ENCODE measurements around the gene CEACAM19.

DNA sequence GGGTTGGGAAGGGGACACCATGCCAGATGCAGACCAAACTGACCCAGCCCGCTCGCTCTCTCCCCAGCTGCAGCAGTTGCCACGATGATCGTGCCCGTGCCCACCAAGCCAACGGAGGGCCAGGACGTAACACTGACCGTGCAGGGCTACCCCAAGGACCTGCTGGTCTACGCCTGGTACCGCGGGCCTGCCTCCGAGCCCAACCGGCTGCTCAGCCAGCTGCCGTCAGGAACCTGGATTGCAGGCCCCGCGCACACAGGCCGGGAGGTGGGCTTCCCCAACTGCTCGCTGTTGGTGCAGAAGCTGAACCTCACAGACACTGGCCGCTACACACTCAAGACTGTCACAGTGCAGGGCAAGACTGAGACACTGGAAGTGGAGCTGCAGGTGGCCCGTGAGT lies 36.5 kb downstream of the CEACAM19 start:
- TF ChIP-seq, protein P1, sequence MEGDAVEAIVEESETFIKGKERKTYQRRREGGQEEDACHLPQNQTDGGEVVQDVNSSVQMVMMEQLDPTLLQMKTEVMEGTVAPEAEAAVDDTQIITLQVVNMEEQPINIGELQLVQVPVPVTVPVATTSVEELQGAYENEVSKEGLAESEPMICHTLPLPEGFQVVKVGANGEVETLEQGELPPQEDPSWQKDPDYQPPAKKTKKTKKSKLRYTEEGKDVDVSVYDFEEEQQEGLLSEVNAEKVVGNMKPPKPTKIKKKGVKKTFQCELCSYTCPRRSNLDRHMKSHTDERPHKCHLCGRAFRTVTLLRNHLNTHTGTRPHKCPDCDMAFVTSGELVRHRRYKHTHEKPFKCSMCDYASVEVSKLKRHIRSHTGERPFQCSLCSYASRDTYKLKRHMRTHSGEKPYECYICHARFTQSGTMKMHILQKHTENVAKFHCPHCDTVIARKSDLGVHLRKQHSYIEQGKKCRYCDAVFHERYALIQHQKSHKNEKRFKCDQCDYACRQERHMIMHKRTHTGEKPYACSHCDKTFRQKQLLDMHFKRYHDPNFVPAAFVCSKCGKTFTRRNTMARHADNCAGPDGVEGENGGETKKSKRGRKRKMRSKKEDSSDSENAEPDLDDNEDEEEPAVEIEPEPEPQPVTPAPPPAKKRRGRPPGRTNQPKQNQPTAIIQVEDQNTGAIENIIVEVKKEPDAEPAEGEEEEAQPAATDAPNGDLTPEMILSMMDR (IDR thresholded peaks at IDR 0.05 in 2 of 3, conservative IDR thresholded peaks at IDR 0.05 in 1 of 3; ENCODE audit: insufficient read depth in 2 of 3, low read depth in 1 of 3, low read length in 3 of 3) = no peak
- no peak for TF ChIP-seq HEY1 (CRISPR knock-in tag; IDR thresholded peaks at IDR 0.05; ENCODE audit: borderline replicate concordance)
- TF ChIP-seq POLR2AphosphoS5 (IDR thresholded peaks at IDR 0.05; ENCODE audit: control insufficient read depth, insufficient read depth, low read depth, low read length) = no peak
- TF ChIP-seq ZNF175 (CRISPR knock-in tag; IDR thresholded peaks at IDR 0.05; ENCODE audit: low read depth) = no peak
- TF ChIP-seq FOXJ2 (tag; IDR thresholded peaks at IDR 0.05) = no peak
- no peak for TF ChIP-seq NONO (IDR thresholded peaks at IDR 0.05; ENCODE audit: low read depth in 2 of 2, low read length in 1 of 2)
- no peak for TF ChIP-seq GTF2A2 (tag; IDR thresholded peaks at IDR 0.05)
- TF ChIP-seq ZNF274 (IDR thresholded peaks at IDR 0.05; ENCODE audit: borderline replicate concordance, low read depth, low read length) = no peak
- TF ChIP-seq, protein P2, sequence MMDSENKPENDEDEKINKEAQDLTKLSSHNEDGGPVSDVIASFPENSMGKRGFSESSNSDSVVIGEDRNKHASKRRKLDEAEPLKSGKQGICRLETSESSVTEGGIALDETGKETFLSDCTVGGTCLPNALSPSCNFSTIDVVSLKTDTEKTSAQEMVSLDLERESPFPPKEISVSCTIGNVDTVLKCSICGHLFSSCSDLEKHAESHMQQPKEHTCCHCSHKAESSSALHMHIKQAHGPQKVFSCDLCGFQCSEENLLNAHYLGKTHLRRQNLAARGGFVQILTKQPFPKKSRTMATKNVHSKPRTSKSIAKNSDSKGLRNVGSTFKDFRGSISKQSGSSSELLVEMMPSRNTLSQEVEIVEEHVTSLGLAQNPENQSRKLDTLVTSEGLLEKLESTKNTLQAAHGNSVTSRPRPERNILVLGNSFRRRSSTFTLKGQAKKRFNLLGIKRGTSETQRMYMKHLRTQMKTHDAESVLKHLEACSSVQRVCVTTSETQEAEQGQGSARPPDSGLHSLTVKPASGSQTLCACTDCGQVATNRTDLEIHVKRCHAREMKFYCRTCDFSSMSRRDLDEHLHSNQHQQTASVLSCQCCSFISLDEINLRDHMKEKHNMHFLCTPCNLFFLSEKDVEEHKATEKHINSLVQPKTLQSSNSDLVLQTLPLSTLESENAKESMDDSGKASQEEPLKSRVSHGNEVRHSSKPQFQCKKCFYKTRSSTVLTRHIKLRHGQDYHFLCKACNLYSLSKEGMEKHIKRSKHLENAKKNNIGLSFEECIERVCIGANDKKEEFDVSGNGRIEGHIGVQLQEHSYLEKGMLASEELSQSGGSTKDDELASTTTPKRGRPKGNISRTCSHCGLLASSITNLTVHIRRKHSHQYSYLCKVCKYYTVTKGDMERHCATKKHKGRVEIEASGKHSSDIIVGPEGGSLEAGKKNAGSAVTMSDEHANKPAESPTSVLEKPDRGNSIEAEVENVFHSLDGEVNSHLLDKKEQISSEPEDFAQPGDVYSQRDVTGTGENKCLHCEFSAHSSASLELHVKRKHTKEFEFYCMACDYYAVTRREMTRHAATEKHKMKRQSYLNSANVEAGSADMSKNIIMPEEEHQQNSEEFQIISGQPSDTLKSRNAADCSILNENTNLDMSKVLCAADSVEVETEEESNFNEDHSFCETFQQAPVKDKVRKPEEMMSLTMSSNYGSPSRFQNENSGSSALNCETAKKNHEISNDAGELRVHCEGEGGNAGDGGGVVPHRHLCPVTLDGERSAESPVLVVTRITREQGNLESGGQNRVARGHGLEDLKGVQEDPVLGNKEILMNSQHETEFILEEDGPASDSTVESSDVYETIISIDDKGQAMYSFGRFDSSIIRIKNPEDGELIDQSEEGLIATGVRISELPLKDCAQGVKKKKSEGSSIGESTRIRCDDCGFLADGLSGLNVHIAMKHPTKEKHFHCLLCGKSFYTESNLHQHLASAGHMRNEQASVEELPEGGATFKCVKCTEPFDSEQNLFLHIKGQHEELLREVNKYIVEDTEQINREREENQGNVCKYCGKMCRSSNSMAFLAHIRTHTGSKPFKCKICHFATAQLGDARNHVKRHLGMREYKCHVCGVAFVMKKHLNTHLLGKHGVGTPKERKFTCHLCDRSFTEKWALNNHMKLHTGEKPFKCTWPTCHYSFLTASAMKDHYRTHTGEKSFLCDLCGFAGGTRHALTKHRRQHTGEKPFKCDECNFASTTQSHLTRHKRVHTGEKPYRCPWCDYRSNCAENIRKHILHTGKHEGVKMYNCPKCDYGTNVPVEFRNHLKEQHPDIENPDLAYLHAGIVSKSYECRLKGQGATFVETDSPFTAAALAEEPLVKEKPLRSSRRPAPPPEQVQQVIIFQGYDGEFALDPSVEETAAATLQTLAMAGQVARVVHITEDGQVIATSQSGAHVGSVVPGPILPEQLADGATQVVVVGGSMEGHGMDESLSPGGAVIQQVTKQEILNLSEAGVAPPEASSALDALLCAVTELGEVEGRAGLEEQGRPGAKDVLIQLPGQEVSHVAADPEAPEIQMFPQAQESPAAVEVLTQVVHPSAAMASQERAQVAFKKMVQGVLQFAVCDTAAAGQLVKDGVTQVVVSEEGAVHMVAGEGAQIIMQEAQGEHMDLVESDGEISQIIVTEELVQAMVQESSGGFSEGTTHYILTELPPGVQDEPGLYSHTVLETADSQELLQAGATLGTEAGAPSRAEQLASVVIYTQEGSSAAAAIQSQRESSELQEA (IDR thresholded peaks at IDR 0.05; ENCODE audit: low read depth) = no peak
